PC-3 (cell line): ENCODE results near the gene PAN3. TPM values are rescaled to one million over a fixed set of nuclear protein-coding genes. Genes with fewer than 3 reads are reported as not detected.

Experiments used
- ATAC-seq: fragments of 200-7000 bp; cut with Tn5 transposase; 2 replicates; pipeline ENCODE4 v1.9.1; 2020; ENCODE audit warnings: mild to moderate bottlenecking, moderate library complexity
- BruUV-seq: library from RNA; stranded (reverse); fragments of 400-500 nt; replicated peaks from 2 replicates; lab custom pipeline; 2021; lab: Mats Ljungman, UMichigan
- CTCF ChIA-PET: fragments of 300-600 bp; sonication (Branson Sonifier 250); formaldehyde crosslinking; loops from one replicate; lab custom pipeline; 2022; ENCODE audit warnings: antibody characterized with exemption; lab: Charles Lee
- POLR2A ChIA-PET: fragments of 300-600 bp; sonication (Branson Sonifier 250); formaldehyde crosslinking; loops from one replicate; lab custom pipeline; 2022; ENCODE audit warnings: antibody characterized with exemption; ENCODE audit not compliant: unreplicated experiment; lab: Charles Lee
- DNase-seq: peaks from one replicate; pipeline ENCODE4 v3.0.0-alpha.2; 2015
- H2AFZ ChIP-seq: fragments of 300-600 bp; sonication (generic); 2 replicates; pipeline ENCODE4 v1.6.0; 2016; ENCODE audit warnings: antibody characterized with exemption, low read length
- H3F3A ChIP-seq: fragments of 300-600 bp; sonication (generic); one replicate; pipeline ENCODE4 v1.6.0; 2017; ENCODE audit warnings: antibody characterized with exemption, low read length, control low read depth, mild to moderate bottlenecking; ENCODE audit not compliant: unreplicated experiment
- H3K27ac ChIP-seq: fragments of 300-600 bp; sonication (generic); 2 replicates; pipeline ENCODE4 v1.5.1; 2016; ENCODE audit warnings: mild to moderate bottlenecking, low read length
- H3K27me3 ChIP-seq: fragments of 300-600 bp; sonication (generic); 2 replicates; pipeline ENCODE4 v1.6.1; 2016; ENCODE audit warnings: low read length, mixed read lengths
- H3K36me3 ChIP-seq: fragments of 300-600 bp; sonication (generic); 2 replicates; pipeline ENCODE4 v1.6.1; 2016; ENCODE audit warnings: low read depth, mixed run types, low read length, mixed read lengths
- H3K4me1 ChIP-seq: fragments of 300-600 bp; sonication (generic); 2 replicates; pipeline ENCODE4 v1.5.1; 2016; ENCODE audit warnings: low read length; ENCODE audit not compliant: insufficient read depth
- H3K4me2 ChIP-seq: fragments of 300-600 bp; sonication (generic); 2 replicates; pipeline ENCODE4 v1.6.0; 2016; ENCODE audit warnings: low read length
- H3K4me3 ChIP-seq: fragments of 300-600 bp; sonication (generic); 2 replicates; pipeline ENCODE4 v1.5.1; 2016; ENCODE audit warnings: mild to moderate bottlenecking, low read length, mixed read lengths
- H3K79me2 ChIP-seq: fragments of 300-600 bp; sonication (generic); 2 replicates; pipeline ENCODE4 v1.6.1; 2017; ENCODE audit warnings: low read length, mixed read lengths
- H3K9ac ChIP-seq: fragments of 300-600 bp; sonication (generic); 2 replicates; pipeline ENCODE4 v1.6.0; 2016; ENCODE audit warnings: mild to moderate bottlenecking, low read length
- H3K9me2 ChIP-seq: fragments of 300-600 bp; sonication (generic); replicated peaks from 2 replicates; pipeline ENCODE4 v1.6.1; 2016; ENCODE audit warnings: mixed run types, low read length, mixed read lengths
- H3K9me3 ChIP-seq: fragments of 300-600 bp; sonication (generic); 2 replicates; pipeline ENCODE4 v1.6.1; 2016; ENCODE audit warnings: low read length, mixed read lengths
- H4K20me1 ChIP-seq: fragments of 300-600 bp; sonication (generic); 2 replicates; pipeline ENCODE4 v1.6.1; 2016; ENCODE audit warnings: low read length, mixed read lengths
- EZH2 ChIP-seq: fragments of 300-600 bp; sonication (generic); IDR thresholded peaks from one replicate; pipeline ENCODE4 v1.6.1; 2017; ENCODE audit warnings: antibody characterized with exemption, mild to moderate bottlenecking, low read length; ENCODE audit not compliant: unreplicated experiment
- EZH2phosphoT487 ChIP-seq: fragments of 300-600 bp; sonication (generic); IDR thresholded peaks from 2 replicates; pipeline ENCODE4 v1.6.1; 2018; ENCODE audit warnings: mild to moderate bottlenecking, antibody characterized with exemption, low read length, borderline replicate concordance
- intact Hi-C: fragments of 100-400 bp; cut with micrococcal nuclease; formaldehyde crosslinking; loops from 2 replicates; pipeline ENCODE4 v1.9.0; 2023
- total RNA-seq: library from RNA; depleted of rRNA; stranded (reverse); fragments of >200 nt; gene quantifications from 2 replicates; pipeline ENCODE4 v1.2.3, GENCODE V29; 2014
- TF ChIP-seq, protein P1 (sequence below): fragments of 300-600 bp; sonication (generic); conservative IDR thresholded peaks from 2 replicates; pipeline ENCODE4 v1.5.1; 2017; ENCODE audit warnings: antibody characterized with exemption, low read depth, mild to moderate bottlenecking, low read length

PAN3 gene
- total RNA-seq, 1 experiment from 2014 or later: 14.6 TPM

DNA sequence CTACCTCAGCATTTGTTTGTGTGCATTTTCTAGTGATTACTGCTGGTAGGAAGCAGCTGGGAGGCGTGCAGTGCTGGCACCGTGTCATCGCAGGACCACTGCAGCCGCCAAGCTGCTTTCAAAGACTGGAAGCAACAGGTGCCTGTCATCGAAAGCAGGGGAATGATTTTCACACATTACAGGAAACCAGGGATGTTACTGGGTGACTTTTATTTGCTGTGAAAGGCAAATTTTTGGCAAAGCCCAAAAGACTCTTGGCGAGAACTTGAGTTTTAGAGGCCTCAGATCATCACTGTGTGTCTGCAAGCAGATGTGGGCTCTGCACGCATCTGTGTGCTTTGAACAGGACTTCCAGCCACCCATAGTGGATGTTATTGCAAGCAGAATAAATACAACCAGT, 180.2 kb downstream of the PAN3 start:
- Histone ChIP-seq H3F3A (no peaks in the 10 kb centered on the region), H4K20me1 (no peaks in the 10 kb centered on the region), H2AFZ (no peak overlapping the region), H3K79me2 (no peaks in the 10 kb centered on the region), H3K4me1 (peaks cover 23% of the 10 kb centered on the region), H3K36me3 (no peaks in the 10 kb centered on the region), H3K9ac (no peak overlapping the region), H3K4me3 (no peak overlapping the region), H3K27me3 (no peaks in the 10 kb centered on the region), H3K4me2 (no peak overlapping the region), H3K9me2 (no peaks in the 10 kb centered on the region), H3K27ac (no peak overlapping the region), H3K9me3 (no peaks in the 10 kb centered on the region)
- POLR2A ChIA-PET: no interaction called here
- CTCF ChIA-PET: no interaction called here
- DNase-seq (no peak), ATAC-seq (no peak)
- no peak for TF ChIP-seq EZH2phosphoT487
- TF ChIP-seq, protein P1, sequence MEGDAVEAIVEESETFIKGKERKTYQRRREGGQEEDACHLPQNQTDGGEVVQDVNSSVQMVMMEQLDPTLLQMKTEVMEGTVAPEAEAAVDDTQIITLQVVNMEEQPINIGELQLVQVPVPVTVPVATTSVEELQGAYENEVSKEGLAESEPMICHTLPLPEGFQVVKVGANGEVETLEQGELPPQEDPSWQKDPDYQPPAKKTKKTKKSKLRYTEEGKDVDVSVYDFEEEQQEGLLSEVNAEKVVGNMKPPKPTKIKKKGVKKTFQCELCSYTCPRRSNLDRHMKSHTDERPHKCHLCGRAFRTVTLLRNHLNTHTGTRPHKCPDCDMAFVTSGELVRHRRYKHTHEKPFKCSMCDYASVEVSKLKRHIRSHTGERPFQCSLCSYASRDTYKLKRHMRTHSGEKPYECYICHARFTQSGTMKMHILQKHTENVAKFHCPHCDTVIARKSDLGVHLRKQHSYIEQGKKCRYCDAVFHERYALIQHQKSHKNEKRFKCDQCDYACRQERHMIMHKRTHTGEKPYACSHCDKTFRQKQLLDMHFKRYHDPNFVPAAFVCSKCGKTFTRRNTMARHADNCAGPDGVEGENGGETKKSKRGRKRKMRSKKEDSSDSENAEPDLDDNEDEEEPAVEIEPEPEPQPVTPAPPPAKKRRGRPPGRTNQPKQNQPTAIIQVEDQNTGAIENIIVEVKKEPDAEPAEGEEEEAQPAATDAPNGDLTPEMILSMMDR: no peak
- no peak for TF ChIP-seq EZH2
- no TSS peak for BruUV-seq
- intact Hi-C loops: no loop called here

- Histone ChIP-seq H3K36me3 (no peaks in the 10 kb centered on the region), H3K27me3 (no peaks in the 10 kb centered on the region), H3K9ac (no peak overlapping the region), H3K4me3 (no peak overlapping the region), H3K4me1 (peaks cover 23% of the 10 kb centered on the region), H3F3A (no peaks in the 10 kb centered on the region), H2AFZ (no peak overlapping the region), H3K79me2 (no peaks in the 10 kb centered on the region), H3K27ac (no peak overlapping the region), H3K9me2 (no peaks in the 10 kb centered on the region), H3K4me2 (no peak overlapping the region), H3K9me3 (no peaks in the 10 kb centered on the region), H4K20me1 (no peaks in the 10 kb centered on the region)
- CTCF ChIA-PET: no interaction called here
- no peak for TF ChIP-seq EZH2
- no peak for TF ChIP-seq EZH2phosphoT487
- TF ChIP-seq, protein P1: no peak
- ATAC-seq (no peak), DNase-seq (no peak)
- intact Hi-C loops: no loop called here
- POLR2A ChIA-PET: no interaction called here
- no TSS peak for BruUV-seq
Observed at GRCh38 chr13:28319528-28319927, 181.2 kb downstream of the PAN3 start.

DNA sequence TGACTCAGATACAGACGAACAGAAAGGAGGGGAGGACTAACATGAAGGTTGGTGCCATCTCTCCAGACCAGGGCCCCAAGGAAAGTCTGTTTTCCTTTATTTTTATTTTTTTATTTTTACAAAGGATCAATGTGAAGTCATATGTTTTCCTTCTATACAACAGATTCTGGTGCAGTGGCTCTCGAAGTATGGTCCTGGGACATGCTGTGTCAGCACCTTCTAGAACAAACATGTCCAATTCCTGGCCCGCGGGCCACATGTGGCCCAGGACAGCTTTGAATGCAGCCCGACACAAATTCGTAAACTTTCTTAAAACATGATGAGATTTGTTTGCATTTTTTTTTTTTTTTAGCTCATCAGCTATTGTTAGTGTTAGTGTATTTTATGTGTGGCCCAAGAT, 181.9 kb downstream of the PAN3 start:
- peaks cover 23% of the 10 kb centered on the region for H3K4me1 ChIP-seq
- H3K9me3 ChIP-seq: no peaks in the 10 kb centered on the region
- H3K9me2 ChIP-seq: no peaks in the 10 kb centered on the region
- DNase-seq (no peak), ATAC-seq (no peak)
- no peak overlapping the region for H2AFZ ChIP-seq
- H4K20me1 ChIP-seq: no peaks in the 10 kb centered on the region
- POLR2A ChIA-PET: no interaction called here
- no peaks in the 10 kb centered on the region for H3F3A ChIP-seq
- BruUV-seq: no TSS peak
- no peak overlapping the region for H3K4me3 ChIP-seq
- TF ChIP-seq EZH2 (no peak), EZH2phosphoT487 (no peak)
- TF ChIP-seq, protein P1: no peak
- CTCF ChIA-PET: no interaction called here
- H3K79me2 ChIP-seq: no peaks in the 10 kb centered on the region
- H3K27ac ChIP-seq: no peak overlapping the region
- H3K4me2 ChIP-seq: no peak overlapping the region
- H3K9ac ChIP-seq: no peak overlapping the region
- intact Hi-C loops: no loop called here
- no peaks in the 10 kb centered on the region for H3K27me3 ChIP-seq
- H3K36me3 ChIP-seq: no peaks in the 10 kb centered on the region
